Measurements from ENCODE around the gene SHLD1. TPM values are rescaled to one million over a fixed set of nuclear protein-coding genes. Genes with fewer than 3 reads are reported as not detected.
A peak's percentile ranks its signal among the peaks of the same experiment; 100 is the strongest.

Gene SHLD1
- total RNA-seq, 1 donor: 2.0 TPM

DNA sequence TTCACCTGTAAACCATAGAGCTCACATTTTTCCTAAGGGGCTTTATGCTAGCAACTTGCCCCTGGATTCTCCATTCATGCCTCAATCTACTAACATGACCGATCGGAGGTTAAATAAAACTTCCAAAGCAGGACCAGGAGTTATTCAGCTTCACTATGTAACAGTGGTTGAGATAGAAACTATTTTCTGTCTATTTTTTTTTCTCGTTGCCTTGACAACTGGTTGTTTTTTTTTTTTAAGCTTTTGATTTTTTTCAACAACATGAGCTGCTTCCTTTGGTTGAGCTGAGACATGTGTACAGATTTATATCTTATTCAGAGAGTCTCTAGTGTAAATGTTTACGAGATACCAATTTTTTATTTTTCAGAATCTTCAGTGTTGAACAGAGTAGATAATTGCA is 85.7 kb downstream of the SHLD1 start:
- TF ChIP-seq, protein P1, sequence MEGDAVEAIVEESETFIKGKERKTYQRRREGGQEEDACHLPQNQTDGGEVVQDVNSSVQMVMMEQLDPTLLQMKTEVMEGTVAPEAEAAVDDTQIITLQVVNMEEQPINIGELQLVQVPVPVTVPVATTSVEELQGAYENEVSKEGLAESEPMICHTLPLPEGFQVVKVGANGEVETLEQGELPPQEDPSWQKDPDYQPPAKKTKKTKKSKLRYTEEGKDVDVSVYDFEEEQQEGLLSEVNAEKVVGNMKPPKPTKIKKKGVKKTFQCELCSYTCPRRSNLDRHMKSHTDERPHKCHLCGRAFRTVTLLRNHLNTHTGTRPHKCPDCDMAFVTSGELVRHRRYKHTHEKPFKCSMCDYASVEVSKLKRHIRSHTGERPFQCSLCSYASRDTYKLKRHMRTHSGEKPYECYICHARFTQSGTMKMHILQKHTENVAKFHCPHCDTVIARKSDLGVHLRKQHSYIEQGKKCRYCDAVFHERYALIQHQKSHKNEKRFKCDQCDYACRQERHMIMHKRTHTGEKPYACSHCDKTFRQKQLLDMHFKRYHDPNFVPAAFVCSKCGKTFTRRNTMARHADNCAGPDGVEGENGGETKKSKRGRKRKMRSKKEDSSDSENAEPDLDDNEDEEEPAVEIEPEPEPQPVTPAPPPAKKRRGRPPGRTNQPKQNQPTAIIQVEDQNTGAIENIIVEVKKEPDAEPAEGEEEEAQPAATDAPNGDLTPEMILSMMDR (IDR thresholded peaks at IDR 0.05; ENCODE audit: insufficient read depth, low read length): no peak
- DNase-seq (ENCODE audit: low read depth): peak; percentile 45
- H3K4me3 ChIP-seq (ENCODE audit: low read depth, low read length): no peak overlapping the region

DNA sequence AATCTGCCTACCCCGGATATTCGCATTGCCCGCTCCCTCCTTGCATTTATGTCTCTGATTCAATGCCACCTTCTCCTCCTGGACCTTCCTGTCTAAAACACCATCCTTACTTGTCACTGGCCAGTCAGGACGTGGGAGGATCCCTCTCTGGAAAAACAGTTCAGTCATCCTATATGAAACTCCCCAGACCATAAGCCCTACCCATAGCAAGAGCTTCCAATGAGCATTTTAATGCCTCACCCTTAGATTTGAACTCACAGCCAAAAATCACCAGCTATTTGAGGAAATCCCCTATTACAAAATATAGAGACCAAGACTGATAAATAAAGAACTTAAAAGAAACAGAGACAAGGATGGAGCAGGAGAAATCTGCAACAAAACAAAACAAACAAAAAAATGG is 86.4 kb downstream of the SHLD1 start:
- no peak for DNase-seq (ENCODE audit: low read depth)
- TF ChIP-seq, protein P1 (IDR thresholded peaks at IDR 0.05; ENCODE audit: insufficient read depth, low read length): no peak
- no peak overlapping the region for H3K4me3 ChIP-seq (ENCODE audit: low read depth, low read length)

GRCh38 chr20:5840411-5841002 is 90.3 kb downstream of the SHLD1 start:
- DNase-seq (ENCODE audit: low read depth): no peak
- no peak overlapping the region for H3K4me3 ChIP-seq (ENCODE audit: low read depth, low read length)
- TF ChIP-seq, protein P1 (IDR thresholded peaks at IDR 0.05; ENCODE audit: insufficient read depth, low read length): no peak

DNA sequence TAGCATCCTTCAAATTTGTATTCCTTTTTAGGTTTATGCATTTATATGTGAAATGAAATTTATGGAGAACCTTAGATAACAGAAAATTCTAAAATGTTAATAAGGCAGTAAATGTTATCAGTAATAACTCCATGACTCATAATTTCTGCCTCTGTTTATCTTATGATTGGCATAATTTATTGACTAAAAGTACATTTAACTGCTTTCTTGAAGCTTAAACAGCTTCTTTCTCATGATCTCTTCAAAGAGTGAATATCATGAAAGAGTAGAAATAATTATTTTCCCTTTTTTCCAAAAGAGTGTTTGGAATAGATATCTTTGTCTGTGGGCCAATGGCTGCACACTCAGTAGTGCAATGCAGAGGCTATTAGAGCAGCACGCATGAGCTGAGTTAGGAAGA is 91.3 kb downstream of the SHLD1 start:
- DNase-seq (ENCODE audit: low read depth): no peak
- TF ChIP-seq, protein P1 (IDR thresholded peaks at IDR 0.05; ENCODE audit: insufficient read depth, low read length): no peak
- no peak overlapping the region for H3K4me3 ChIP-seq (ENCODE audit: low read depth, low read length)

- no peak overlapping the region for H3K4me3 ChIP-seq (ENCODE audit: low read depth, low read length)
- DNase-seq (ENCODE audit: low read depth): no peak
- TF ChIP-seq, protein P1 (IDR thresholded peaks at IDR 0.05; ENCODE audit: insufficient read depth, low read length): no peak
These were observed 92.3 kb downstream of the SHLD1 start for GRCh38 chr20:5842465-5842864.

DNA sequence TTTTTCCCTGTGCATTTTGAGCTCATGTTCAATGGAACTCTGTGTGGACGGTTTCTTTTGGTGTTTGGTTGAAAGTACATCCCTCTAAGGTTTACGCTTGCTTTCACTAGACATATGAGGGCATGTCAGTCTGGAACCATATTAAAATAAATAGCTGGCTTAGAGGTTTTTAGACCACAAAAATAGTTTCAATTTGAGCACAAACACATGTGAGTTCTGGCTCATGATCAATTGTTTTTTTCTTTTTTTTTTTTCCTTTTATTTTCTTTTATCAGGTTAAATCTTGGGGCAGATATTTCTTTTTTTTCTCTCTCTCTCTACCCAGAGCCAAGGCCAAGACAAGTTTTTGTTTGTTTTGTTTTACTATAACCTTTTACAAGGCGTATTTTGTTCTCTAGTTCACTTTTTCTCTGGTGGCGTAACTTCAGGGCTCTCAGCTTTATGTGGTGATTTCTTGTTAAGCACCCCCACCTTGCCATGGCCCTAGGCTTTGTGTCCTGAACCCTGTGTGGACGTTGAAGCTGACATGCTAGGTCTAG is 92.9 kb downstream of the SHLD1 start:
- TF ChIP-seq, protein P1 (IDR thresholded peaks at IDR 0.05; ENCODE audit: insufficient read depth, low read length): no peak
- no peak for DNase-seq (ENCODE audit: low read depth)
- H3K4me3 ChIP-seq (ENCODE audit: low read depth, low read length): no peak overlapping the region

Data from fibroblast of the aortic adventitia (primary cell).